GM19397 (cell line): ENCODE data around the gene IPCEF1.
"Not testable (repeated sequence)": the region's sequence is repeated elsewhere in the genome, so short reads cannot be mapped to it uniquely, and the experiment has no call there.

ENCODE experiments used
- ATAC-seq: cut with Tn5 transposase; IDR thresholded peaks from one replicate; pipeline ENCODE4 v1.9.1; 2021; ENCODE audit warnings: mild to moderate bottlenecking, moderate library complexity; ENCODE audit not compliant: unreplicated experiment

IPCEF1 gene

DNA sequence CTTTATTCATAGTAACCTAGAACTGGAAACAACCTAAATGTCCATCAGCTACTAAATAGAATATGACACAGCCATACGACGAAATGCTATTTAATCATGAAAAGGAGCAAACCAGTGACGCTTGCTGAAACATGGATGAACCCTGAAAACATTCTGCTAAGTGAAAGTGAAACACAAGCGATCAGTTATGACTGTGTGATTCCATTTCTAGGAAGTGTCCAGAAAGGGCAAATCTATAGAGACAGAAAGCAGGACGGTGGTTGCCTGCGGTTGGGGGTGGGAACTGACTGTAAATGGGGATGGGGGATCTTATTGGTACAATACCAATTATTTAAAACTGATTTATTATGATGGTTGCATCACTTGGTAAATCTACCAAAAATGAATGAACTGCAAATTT lies 126.8 kb downstream of the IPCEF1 start:
- ATAC-seq: peak; percentile 67

DNA sequence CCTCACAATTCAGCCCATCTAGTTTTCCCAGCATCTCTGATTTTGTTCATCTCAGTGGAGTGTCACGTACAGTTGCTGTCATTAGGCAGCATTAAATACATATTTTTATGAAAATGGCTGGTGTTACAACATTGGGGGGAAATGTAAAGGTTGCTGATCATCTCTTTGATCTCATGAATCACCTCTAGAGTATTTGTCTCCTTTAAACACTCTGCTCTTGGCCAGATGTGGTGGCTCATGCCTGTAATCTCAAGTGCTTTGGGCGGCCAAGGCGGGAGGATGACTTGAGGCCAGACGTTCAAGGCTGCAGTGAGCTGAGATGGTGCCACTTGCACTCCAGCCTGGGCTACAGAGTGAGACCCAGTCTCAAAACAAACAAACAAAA lies 128.1 kb downstream of the IPCEF1 start:
- no peak for ATAC-seq

DNA sequence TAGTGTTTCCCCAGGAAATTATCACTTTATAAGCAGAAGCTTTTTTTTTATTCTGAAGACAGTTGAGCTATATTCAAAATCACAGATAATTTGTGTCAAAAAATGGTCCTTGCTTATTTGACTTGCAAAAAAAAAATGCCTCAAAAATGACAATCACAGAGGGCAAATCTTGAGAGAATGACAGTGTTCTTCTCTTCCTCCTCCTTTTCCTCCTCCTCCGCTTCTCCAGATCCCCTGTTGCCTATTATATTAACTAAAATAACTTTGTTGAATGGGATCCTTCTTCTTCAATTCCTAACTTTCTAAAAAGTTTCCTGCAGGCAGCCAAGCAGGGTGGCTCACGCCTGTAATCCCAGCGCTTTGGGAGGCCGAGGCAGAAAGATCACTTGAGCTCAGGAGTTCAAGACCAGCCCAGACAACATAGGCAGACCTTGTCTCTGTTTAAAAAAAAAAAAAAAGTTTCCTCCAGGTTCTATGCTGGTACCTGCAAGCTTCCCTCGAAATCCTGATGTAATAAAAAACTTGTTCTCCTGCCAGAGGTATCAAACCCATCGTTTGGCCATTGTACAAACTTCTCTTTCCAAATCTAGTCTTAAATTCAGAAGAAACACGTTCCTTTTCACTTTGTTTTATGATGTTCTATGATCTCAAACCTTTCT lies 128.6 kb downstream of the IPCEF1 start:
- no peak for ATAC-seq

DNA sequence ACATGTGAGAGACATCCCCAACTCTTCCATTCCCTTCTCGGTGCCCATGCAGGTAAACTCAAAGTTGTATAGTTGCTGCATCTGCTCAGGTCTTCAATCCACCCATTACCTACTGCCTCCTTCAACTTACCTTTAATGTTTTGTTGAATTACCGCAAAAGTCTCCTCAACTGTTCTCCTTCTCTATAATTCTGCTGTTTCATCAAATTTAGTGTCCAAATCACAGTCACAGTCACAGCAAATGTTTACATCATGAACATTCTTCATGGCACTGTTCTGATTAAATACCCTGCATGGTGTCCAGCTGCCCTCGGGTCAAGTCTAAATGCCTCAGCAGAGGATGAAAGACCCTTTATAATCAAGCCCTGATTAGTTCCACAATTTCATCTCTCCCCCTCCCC lies 130.1 kb downstream of the IPCEF1 start:
- no peak for ATAC-seq

DNA sequence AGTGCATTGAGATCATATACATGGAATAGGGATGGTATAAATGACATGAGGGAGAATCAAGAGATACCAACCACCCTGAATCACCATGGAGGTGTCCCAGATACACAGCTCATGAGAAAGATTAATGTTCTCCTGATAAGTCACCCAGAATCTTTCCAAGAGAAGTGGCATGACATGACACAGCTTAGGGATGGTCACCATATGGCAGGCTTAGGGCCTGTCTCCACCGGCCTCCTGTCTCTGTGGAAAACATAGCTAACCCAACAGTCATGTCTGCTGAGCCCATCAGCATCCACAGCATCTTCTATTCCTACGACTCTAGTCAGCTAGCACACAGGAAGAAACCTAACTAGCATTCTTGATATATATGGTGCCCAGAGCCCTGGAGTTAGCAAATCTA lies 133.3 kb downstream of the IPCEF1 start:
- no peak for ATAC-seq

DNA sequence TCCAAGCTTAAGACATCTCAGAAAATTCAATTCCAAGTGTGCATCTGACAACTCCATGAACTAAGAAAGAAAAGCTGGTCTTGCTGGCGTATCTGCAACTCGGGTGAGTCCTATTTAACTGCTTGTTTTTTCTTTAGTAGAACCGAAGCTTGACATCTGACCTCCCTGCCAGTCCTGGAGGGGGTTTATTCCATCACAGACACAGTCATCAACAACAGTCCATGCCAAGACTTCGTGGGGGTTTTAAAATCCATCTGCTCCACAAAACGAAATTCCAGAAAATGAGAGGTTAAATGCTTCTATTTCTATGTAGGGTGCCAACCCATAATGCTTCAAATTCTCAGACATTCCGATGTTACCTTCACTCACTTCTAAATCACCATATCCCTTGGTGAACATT lies 133.9 kb downstream of the IPCEF1 start:
- no peak for ATAC-seq

DNA sequence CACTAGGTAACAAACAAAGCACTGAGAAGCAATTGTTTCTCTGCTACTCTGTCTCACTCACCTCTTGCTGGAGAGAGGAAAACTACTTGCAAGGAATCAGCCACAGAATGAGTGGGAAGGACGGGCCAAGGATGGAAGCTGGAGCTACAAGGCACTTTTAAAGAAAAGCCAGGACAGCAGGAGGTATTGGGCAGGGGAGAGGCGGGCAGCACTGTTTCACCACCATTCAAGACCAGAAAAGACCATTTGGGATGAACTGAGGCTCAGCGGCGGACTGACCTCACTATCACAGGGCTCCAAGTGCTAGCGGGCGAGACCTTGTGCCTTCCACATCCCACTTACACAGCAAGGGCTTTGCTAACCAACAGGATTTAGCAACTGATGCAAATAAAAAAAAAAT lies 137.4 kb downstream of the IPCEF1 start:
- no peak for ATAC-seq

DNA sequence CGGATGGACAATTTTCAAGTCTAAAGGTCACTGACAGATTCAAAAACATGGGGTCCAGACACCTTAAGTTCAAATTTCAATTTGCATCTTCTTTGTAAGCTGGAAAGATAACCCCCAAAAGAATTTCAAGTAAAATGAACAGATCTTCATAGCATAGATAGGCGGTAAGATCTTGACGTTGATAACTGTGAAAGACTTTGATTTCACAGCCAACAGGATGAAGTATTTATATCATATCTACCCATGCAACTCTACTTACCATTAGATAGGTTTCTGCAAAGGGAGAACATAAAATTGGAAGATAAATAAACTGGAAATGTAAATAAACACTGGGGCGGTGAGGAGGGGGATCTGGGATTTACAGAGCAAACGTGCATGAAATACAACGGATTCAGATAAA lies 137.8 kb downstream of the IPCEF1 start:
- no peak for ATAC-seq

DNA sequence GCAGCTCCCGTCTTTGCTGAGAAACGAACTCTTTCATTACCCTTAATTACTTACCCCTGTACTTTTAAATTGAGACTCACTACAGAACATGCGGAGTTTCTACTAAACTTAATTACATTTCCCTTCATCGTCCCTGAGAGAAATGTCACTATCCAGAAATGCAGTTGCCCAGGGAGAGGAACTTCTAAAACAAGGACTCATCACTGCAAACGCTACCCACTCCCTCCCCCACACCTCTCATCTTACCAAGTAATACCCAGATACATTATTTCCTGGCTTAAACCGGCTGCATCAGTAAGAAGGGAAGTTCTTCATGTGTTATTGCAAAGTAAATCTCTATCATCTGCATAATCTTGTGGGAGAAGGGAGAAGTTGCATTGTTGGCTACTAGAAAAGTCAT lies 138.3 kb downstream of the IPCEF1 start:
- no peak for ATAC-seq

DNA sequence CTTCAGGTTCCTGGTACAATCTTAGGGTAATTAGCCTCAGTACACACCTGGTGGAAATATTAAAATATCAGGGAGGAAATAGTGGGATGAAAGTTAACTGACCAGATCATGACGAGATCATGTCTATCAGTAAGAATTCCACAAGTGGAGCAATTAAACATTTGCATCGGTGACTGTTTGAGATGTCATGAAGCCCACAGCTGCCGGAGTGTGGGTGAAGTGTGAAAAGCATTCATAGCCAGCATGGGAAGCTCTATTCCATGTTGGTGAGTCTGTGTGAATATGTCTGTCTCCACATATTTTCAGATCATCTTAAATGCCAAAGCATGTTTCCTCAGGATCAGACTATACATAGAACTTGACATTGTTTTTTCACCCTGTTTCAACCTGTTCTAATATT lies 142.8 kb downstream of the IPCEF1 start:
- no peak for ATAC-seq

DNA sequence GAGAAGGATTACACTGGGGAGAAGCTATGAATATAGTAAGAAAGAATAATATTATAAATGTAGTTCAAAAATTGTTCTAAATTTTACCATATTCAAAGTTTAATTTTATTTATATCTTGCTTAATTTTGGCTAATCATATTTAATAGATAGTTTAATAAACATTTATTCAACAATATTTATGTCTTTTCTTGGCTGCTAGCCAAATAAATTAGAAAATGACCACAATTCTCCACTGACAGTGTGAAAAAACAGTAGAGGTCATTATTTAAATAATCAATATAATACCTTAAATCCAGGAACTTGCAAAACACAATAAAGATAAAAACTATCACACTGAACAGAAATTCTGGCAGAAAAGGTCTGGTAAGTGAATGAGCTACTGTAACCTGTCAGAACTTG lies 145.9 kb downstream of the IPCEF1 start:
- ATAC-seq: no peak

DNA sequence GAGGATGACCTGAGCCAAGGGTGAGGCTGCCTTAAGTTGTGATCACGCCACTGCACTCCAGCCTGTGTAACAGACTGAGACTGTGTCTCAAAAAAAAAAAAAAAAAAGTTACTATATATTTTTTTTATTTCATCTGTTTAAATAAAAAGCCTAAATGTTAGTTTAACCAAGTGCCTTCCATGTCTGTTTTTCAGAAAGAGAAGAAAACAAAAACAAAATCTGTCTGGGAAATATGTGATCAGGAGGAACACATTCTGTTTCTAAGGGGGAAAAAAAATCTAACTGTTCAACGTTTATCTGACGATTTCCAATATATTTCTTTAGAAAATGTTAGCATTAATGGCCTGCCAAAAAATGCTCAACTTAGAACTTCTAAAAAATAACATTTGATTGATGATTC lies 147.0 kb downstream of the IPCEF1 start:
- no peak for ATAC-seq

DNA sequence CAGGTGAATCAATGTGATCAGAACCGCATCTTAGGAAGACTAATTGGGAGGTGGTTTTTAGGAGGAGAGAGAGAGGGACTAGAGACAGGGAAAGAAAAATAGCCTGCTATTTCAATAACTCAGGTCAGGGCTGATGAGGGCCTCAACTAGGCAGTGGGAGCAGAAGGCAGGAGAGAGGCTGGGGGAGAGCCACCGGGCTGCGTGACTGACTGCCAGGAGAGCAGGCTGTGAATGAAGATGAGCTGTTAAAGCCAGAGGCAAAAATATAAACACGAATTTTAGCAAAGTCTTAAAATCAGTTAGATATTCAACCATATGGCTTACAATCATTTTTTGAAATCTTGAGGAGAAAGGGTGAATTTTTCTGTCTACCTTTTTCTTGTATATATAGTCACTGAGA lies 149.6 kb downstream of the IPCEF1 start:
- no peak for ATAC-seq

DNA sequence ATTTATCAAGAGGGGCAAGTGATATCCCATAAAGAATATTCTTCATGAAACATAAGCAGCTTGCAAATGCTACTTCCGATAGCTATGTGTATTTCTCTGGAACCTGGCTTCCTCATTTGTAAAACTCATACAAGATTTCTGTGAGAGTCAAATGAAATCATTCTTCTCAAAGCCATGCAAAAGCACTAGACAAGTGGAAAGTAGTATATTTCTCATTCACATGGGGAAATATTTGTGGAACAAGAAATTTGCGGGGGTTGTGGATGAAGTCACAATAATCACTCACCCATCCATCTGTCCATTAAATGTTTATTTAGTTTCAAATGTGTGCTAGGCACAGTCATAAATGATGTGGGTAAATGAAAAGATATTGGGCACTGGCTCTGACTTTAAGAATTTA lies 150.5 kb downstream of the IPCEF1 start:
- no peak for ATAC-seq

DNA sequence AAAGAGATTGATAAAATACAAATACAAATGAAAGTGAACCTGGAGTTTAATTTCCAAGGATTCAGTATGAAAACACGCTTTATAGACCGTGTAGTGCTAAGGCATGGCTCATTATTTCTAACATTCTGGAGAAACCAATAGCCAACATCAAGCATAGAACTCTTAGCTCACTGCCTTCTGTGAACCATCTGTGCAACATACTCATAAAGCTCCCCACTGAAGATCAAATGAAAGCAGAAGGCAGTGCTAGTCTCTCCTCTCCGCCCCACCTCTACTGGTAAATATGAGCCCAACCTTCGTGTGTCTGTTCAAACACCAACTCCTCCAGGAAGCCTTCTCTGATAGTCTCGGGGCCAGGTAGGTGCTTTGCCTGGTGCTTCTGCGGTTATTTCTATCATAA lies 153.6 kb downstream of the IPCEF1 start:
- no peak for ATAC-seq

DNA sequence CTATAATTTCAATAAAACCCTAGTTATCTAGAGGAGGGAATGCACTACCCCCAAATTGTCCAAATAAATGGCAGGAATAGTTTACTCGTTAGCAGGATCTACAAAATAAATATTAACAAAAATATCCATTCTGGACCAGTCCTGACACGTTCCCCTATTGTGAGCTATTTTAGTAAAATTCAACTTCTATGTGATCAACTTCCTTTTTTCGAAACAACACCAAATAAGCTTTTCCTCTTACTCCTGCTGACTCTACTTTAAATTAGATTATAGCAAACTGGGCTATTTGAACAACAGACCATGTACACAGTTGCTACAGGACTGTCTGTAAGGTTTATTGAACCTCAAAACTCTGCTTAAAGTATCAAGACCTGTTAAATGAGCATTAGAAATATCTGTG lies 154.3 kb downstream of the IPCEF1 start:
- no peak for ATAC-seq

DNA sequence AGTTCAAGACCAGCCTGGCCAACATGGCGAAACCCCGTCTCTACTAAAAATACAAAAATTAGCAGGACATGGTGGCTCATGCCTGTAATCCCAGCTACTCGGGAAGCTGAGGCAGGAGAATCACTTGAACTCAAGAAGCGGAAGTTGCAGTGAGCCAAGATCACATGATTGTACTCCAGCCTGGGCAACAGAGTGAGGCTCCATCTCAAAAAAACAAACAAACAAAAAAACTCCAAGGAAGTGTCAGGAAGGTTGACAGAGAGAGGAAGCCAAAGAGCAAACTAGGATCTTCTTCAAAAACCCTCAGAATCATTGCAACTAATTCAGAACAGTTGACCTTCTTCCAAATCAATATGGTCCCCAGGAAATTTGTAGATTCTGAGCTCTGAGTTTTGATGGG lies 154.9 kb downstream of the IPCEF1 start:
- ATAC-seq: not testable (repeated sequence)

DNA sequence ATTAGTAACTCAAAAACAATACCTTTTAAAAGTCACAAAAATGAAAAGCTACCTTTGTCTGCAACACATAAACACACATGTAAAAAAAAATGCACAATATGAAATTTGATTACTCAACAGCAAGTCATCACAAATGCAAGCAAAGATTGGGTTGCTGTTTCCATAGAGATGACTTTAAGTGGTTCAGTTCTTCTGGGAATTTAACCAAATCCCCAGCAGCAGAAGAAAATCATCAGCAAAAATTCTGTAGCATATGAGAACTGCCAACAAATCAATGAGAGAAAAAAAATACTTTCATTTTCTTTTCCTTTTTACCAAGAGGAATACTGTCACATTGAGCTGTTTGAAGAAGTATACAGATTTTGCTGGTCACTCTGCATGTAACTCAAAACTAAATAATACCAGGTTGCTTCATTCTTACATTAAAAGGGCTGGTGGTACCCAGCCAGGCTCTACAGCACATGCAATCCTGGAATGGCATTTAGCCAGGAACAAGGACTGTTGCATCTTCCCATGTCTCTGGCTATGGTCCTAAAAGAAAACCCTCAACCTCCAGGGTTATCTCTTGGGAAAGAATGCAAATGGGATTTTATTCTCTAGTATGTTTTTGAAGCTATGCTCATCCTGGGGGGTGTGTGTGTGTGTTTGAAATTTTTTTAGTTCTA lies 159.3 kb downstream of the IPCEF1 start:
- no peak for ATAC-seq

DNA sequence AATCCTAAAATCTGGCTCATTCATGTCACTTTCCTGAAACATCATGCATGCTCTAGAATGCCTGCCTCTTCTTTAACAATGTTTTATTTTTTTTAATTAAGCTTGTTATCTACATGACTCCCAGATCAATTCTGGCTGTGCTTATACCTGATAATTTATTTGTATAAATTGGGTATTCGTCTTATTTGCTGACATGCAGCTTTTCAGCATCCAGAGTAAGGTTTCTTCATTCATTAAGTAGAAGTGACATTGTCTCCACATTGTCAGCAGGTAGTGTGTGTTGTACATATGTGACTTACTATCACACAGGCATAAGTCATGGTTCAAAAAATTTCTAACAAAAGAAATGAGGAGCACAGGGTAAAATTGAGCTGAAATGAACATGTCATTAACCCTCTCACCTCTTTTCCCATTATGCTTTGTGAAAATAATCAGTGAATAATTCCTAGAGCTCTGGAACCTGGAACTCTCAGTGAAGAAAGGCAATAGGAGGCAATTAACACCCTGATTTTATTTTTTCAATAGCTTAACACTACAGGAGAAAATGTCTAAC lies 160.2 kb downstream of the IPCEF1 start:
- ATAC-seq: no peak

DNA sequence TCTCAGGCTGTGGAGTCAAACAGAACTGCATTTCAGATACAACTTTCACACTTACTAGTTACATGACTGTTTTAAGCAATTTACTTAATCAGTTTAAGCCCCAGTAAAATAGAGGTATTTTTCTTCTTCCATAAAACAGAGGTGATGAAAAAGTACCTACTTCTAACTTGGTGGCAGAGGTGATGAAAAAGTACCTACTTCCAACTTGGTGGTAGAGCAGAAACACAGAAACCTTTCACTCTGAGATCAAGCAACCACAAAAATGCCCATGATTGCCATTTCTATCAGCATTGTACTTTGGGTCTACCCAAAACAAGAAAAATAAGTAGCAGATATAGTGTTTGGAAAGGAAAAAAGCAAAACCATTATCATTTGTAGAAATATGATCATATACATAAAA lies 168.9 kb downstream of the IPCEF1 start:
- peak; percentile 64 for ATAC-seq

DNA sequence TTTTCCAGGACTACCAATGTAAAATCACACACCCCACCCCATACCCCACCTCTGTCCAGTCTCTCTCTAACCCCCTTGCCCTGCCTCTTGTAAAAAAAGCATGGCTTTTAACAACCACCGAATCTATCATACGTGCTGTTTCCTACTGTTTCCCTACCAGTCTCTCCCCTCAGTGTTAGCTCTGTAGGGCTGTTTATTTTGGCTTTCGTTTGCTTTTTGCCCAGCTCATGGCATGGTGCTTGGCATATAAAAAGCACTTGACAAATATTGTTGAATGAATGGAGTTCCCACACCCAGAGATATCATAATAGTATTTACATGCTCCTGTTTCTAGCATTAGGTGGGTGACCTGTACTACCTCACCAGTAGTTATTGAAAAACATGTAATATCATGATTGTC lies 169.4 kb downstream of the IPCEF1 start:
- ATAC-seq: no peak

DNA sequence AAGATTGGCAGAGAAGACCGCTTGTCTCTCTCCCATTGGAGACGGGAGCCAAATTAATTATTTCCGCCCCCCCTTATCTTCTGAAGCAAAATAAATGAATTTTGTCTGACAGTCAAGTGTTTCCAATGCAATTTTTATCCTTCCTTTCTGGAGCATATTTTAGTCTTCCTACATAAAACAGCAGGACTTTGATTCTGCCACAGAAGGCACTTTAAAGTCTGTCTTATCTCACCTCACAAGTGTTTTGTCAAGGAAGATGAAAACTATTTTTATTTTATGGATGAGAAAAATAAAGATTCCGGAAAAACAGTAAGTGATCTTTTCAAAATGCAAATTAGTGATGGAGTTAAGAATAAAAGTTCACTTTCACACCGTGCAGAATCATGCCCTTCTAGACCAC lies 177.2 kb downstream of the IPCEF1 start:
- no peak for ATAC-seq

DNA sequence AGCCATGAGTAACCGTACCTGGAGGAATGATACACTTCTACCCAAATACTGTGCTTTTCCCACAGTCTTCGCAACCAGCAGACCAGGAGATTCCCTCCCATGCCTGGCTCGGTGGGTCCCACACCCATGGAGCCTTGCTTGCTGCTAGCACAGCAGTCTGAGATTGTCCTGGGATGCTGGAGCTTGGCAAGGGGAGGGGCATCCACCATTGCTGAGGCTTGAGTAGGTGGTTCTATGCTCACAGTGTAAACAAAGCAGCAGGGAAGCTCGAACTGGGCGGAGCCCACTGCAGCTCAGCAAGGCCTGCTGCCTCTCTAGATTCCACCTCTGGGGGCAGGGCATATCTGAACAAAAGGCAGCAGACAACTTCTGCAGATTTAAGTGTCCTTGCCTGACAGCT lies 184.2 kb downstream of the IPCEF1 start:
- not testable (repeated sequence) for ATAC-seq
